ENCODE data around the gene ENOX1. TPM values are rescaled to one million over a fixed set of nuclear protein-coding genes. Genes with fewer than 3 reads are reported as not detected.

The ENOX1 gene
- total RNA-seq, 2 experiments from 2014 or later, result 2.4 TPM; not detected in 1

DNA sequence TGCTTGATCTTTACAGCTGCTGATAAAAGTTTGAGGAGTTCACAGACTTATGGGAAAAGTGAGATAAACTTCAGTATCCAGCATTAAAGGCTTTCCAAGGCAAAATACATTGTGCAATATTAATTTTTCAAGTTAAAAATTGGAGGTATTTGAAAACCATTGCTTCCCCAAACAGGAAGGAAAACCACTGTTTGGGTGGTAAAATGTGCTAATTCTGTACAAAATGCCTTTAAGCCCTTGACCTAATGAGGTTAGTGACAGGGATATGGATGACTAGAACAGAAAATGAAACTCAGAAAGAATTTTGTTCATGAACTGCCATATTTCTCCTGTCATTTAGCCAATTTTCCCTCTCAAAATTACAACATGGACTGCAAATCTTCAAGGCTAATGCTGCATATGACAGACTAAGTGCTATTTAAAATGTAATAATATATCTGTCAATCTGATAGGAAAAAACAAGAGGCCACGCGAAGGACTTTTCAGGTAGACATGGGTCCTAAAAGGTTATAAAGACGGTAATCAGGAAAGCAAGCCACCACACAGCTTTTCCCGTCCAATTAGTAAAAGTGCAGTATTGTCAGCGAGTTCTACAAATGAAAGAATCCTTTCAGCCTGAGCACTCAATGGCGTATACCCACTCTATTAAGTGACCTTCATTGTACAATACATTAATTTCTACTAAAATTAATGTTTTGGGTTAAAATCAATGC, 212.8 kb downstream of the ENOX1 start:
- Mint-ChIP-seq H3K27me3 (peaks cover 34% of the 10 kb centered on the region), H3K27ac (no peak overlapping the region), H3K4me3 (no peak overlapping the region), H3K36me3 (peaks cover 1% of the 10 kb centered on the region), H3K9me3 (ENCODE audit: low read depth) (peaks cover 3% of the 10 kb centered on the region), H3K4me1 (peaks cover 10% of the 10 kb centered on the region)
- CTCF ChIA-PET, result no interaction called here
- no peak for DNase-seq
- no peak for ATAC-seq

DNA sequence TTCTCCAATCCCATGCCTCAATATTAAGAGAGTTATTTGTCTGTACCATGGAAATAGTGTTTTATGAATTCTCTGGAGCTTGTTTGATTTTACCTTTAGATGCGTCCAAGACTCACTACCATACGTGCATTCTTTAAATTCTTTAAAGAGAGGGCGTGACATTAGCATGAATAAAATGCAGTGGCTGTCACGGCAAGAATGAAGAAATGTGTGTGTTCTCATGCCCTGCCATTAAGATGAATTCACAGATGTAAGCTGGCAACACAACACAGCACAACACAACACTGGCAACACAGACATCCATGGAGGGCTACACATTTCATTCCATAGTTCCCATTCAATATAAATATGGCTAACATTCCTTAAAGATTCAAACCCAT, 213.4 kb downstream of the ENOX1 start:
- no peak overlapping the region for H3K4me3 Mint-ChIP-seq
- no peak overlapping the region for H3K27ac Mint-ChIP-seq
- no peak for ATAC-seq
- H3K36me3 Mint-ChIP-seq, result peaks cover 1% of the 10 kb centered on the region
- H3K4me1 Mint-ChIP-seq, result peaks cover 10% of the 10 kb centered on the region
- H3K27me3 Mint-ChIP-seq, result peaks cover 36% of the 10 kb centered on the region
- H3K9me3 Mint-ChIP-seq (ENCODE audit: low read depth), result peaks cover 3% of the 10 kb centered on the region
- CTCF ChIA-PET, result no interaction called here
- DNase-seq, result no peak

DNA sequence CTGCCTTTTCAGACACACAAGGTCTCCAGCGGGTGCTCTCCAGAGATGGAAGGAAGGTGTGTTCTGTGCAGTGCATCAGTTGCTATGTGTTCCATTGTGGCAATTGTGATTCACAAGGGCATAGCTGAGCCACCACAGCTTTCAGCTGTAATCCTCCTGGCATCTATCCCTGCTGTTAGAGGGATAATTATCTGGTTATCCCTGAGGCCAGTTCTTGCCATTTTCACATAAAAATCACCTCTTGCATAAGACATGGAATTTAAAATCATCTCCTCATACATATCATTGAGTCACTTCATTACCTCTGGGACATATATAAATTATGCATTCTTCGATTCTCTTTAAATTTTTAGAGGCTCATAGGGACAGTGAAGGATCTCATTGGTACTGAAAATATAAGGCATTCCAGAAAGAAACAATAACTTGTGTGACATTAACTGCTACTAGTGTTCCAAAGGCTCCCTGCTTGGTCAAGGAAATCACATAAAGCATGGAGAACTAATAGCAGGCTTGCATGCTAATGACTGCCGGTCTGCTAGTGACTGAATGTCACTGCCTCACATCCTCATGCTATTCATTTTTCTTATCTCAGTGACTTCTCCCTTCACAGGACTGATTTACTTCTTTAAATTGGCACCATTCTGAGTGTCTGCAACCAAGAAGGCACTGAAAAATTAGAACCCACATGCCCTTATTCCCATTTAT, 214.0 kb downstream of the ENOX1 start:
- H3K4me1 Mint-ChIP-seq, result peaks cover 10% of the 10 kb centered on the region
- no peak overlapping the region for H3K27ac Mint-ChIP-seq
- peaks cover 38% of the 10 kb centered on the region for H3K27me3 Mint-ChIP-seq

DNA sequence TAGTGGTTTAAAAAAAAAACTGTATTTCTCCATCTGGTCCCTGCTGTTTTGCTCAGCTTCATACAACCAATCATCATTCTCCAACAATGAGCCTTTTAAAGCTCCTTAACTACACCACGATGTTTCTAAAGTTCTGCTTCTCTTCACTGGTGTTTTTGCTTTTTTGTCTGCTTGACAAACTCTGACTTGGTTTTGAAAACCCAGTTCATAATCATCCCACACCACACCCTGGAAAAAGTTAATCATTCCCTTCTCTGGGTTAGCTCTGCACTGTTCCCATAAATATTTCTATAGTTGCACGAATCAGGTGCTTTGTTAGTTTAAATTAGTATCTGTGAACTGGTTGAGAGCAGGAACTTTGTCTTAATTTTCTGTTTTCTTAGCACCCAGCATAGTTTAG, 217.1 kb downstream of the ENOX1 start:
- Mint-ChIP-seq H3K4me1 (peaks cover 9% of the 10 kb centered on the region), H3K27ac (no peak overlapping the region), H3K4me3 (no peak overlapping the region), H3K36me3 (no peaks in the 10 kb centered on the region), H3K27me3 (peaks cover 43% of the 10 kb centered on the region), H3K9me3 (ENCODE audit: low read depth) (no peaks in the 10 kb centered on the region)
- CTCF ChIA-PET, result no interaction called here
- ATAC-seq (no peak), DNase-seq (no peak)

More for the DNA sequence above, 214.0 kb downstream of the ENOX1 start:
- no peak overlapping the region for H3K4me3 Mint-ChIP-seq
- no peak for ATAC-seq
- CTCF ChIA-PET, result no interaction called here
- H3K36me3 Mint-ChIP-seq, result peaks cover 1% of the 10 kb centered on the region
- no peak for DNase-seq
- H3K9me3 Mint-ChIP-seq (ENCODE audit: low read depth), result peaks cover 3% of the 10 kb centered on the region

DNA sequence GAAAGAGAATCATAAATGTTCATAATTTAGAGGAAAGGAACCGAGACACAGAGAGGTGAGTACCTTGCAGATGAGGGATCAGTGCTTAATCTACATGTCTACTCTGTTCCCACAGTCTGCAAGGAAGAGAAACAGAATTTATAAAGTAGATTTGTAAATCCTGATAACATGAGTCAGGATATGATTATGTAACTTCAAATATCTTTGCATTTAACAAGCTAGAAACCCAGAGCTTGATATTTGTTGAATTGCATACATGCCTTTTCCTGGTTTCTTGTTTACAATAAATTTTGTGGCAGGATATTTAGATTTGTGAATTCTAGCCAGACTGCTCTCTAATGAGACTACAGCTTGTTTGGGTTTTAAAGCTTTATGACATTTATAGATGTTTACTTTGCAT, 219.2 kb downstream of the ENOX1 start:
- H3K27ac Mint-ChIP-seq, result no peak overlapping the region

DNA sequence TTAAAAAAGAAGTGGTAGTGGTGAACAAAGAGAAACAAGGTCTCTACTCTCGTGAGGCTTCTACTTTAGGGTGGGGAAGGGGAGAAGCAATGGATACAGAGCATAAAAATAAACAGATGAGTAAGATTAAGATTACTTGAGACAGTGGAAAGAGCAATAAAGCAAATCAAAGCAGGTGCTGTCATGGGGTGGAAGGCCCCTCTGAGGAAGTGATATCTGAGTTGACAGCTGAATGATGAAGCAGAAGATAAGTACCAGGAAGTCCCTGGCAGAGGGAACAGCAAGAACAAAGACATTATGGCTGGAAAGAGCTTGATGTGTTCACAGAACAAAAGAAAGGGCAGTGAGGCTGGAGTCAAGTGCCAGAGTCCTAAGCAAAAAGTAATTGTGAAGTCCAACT, 221.8 kb downstream of the ENOX1 start:
- no peaks in the 10 kb centered on the region for H3K36me3 Mint-ChIP-seq
- CTCF ChIA-PET, result no interaction called here
- H3K27ac Mint-ChIP-seq, result peak overlapping the region; percentile 8
- ATAC-seq, result no peak
- H3K9me3 Mint-ChIP-seq (ENCODE audit: low read depth), result no peaks in the 10 kb centered on the region
- no peaks in the 10 kb centered on the region for H3K4me1 Mint-ChIP-seq
- H3K27me3 Mint-ChIP-seq, result peaks cover 41% of the 10 kb centered on the region
- H3K4me3 Mint-ChIP-seq, result no peak overlapping the region
- no peak for DNase-seq

More for the DNA sequence above, 219.2 kb downstream of the ENOX1 start:
- DNase-seq (no peak), ATAC-seq (no peak)
- Mint-ChIP-seq H3K9me3 (ENCODE audit: low read depth) (no peaks in the 10 kb centered on the region), H3K4me3 (no peak overlapping the region), H3K4me1 (no peaks in the 10 kb centered on the region), H3K27me3 (peaks cover 47% of the 10 kb centered on the region), H3K36me3 (no peaks in the 10 kb centered on the region)
- CTCF ChIA-PET, result no interaction called here

DNA sequence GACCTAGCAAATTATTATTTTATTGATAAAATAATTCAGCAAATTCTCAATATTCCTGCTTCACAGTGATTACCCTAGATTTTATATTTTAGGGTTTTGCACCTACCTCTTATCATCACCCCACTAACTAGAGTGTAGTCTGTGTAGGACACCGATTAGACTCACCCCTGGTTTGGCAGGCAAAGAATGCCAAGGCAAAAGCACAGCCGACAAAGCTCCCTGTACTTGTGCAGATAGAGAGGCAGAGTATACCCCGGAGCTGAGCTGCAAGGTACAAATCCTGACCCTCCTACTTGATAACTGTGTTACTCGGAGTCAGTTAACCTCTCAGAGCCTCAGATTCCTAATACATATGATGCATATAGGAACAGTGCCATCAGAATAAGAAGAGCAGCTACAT, 225.7 kb downstream of the ENOX1 start:
- H3K4me3 Mint-ChIP-seq, result no peak overlapping the region
- ATAC-seq, result no peak
- DNase-seq, result no peak
- CTCF ChIA-PET, result no interaction called here
- H3K36me3 Mint-ChIP-seq, result no peaks in the 10 kb centered on the region
- peaks cover 41% of the 10 kb centered on the region for H3K27me3 Mint-ChIP-seq
- H3K27ac Mint-ChIP-seq, result no peak overlapping the region
- H3K4me1 Mint-ChIP-seq, result no peaks in the 10 kb centered on the region
- no peaks in the 10 kb centered on the region for H3K9me3 Mint-ChIP-seq (ENCODE audit: low read depth)

DNA sequence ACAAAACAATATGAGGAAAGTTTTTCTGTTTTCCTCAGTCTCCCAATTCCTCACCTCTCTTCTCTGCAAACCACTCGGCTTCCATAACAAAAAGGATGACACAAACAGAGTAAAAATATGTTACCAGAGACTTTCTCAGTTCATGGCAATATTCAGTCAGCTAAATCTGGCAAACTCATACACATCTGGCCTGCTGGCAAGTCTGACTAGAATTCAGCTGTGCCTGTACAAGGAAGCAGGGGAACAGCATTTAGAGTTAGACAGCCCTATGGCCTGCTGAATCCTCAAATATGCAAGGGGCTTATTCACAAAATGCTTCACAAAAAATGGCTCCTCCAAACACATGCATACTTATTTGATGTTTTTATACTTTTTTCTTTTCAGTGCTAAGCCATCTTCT, 227.8 kb downstream of the ENOX1 start:
- Mint-ChIP-seq H3K27ac (no peak overlapping the region), H3K4me1 (no peaks in the 10 kb centered on the region), H3K4me3 (no peak overlapping the region), H3K27me3 (peaks cover 37% of the 10 kb centered on the region), H3K36me3 (no peaks in the 10 kb centered on the region), H3K9me3 (ENCODE audit: low read depth) (no peaks in the 10 kb centered on the region)
- no peak for ATAC-seq
- DNase-seq, result no peak
- CTCF ChIA-PET, result no interaction called here

DNA sequence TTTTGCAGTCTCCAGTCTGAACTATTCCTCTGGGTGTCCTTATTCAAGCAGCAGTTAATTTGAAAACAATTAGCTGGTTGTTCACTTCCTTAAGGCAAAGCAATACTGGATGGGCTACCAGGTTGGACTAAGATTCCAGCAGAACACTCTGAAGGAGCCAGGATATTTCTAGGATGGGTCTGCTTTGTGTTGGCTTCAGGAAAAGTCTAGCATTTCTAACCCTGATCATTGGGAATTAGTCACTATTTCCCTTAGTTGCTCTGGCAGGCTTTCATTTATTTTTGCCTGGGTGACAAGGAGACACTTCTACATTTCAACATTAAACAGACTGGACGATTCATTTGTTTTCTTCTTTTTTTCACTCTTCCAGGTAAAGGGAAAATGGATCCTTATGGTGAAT, 228.4 kb downstream of the ENOX1 start:
- DNase-seq (no peak), ATAC-seq (no peak)
- H3K4me1 Mint-ChIP-seq, result no peaks in the 10 kb centered on the region
- no peaks in the 10 kb centered on the region for H3K36me3 Mint-ChIP-seq
- peaks cover 37% of the 10 kb centered on the region for H3K27me3 Mint-ChIP-seq
- H3K27ac Mint-ChIP-seq, result no peak overlapping the region
- no peaks in the 10 kb centered on the region for H3K9me3 Mint-ChIP-seq (ENCODE audit: low read depth)
- CTCF ChIA-PET, result no interaction called here
- no peak overlapping the region for H3K4me3 Mint-ChIP-seq

DNA sequence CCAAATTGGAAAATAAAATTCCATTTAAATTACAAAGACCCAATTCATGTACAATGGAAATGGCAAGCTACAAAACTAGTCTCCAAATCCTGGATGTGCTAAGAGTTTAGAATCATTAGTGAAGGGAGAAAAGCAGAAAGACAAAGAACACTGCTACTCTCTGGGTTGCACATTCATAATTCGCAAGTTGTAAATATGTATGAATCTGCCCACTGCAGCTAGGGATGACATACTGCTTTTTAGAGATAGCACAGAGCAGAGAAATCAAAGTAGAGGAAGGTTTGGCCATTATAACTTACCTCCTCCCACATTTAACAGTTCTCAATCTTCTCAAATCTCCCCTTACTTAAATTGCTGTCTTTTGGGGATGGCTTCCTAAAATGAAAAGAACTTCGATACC, 231.1 kb downstream of the ENOX1 start:
- H3K27ac Mint-ChIP-seq, result no peak overlapping the region
- no peaks in the 10 kb centered on the region for H3K4me1 Mint-ChIP-seq
- DNase-seq, result no peak
- no peaks in the 10 kb centered on the region for H3K36me3 Mint-ChIP-seq
- peaks cover 27% of the 10 kb centered on the region for H3K27me3 Mint-ChIP-seq
- no peaks in the 10 kb centered on the region for H3K9me3 Mint-ChIP-seq (ENCODE audit: low read depth)
- no peak for ATAC-seq
- no peak overlapping the region for H3K4me3 Mint-ChIP-seq
- CTCF ChIA-PET, result interaction anchor here (1.4 kb wide), 1 partner anchor 15 kb away, joined by 3 read pairs; no protein-coding TSS in a partner anchor

DNA sequence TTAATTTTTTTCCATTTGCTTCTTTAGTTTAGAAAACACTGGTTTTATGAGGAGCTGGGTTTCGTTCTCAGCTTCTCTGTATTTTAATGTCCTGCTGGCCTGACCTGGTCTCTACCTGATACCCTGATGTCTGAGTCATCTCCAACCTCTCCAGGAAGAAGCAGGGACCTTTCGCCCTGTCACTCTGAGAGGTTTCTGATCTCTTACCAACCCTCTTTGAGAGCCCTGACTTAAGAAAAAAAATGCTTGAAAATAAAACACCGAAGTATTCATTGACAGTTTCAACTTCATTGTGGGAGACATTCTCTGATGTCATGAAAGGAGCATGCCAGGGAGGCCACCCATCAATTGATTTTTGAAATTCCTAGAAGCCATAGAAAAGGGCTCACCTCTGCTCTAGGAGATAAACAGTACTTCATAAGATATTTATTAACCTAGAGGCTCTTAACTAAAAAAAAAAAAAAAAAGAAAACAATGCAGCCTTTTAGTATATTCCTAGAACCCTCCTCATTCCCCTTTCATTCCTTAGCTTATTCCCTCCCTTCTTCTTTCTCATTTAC, 234.8 kb downstream of the ENOX1 start:
- Mint-ChIP-seq H3K4me3 (no peak overlapping the region), H3K27me3 (peaks cover 20% of the 10 kb centered on the region), H3K36me3 (no peaks in the 10 kb centered on the region), H3K9me3 (ENCODE audit: low read depth) (no peaks in the 10 kb centered on the region), H3K27ac (no peak overlapping the region), H3K4me1 (peaks cover 3% of the 10 kb centered on the region)
- ATAC-seq, result no peak
- no peak for DNase-seq
- CTCF ChIA-PET, result no interaction called here

DNA sequence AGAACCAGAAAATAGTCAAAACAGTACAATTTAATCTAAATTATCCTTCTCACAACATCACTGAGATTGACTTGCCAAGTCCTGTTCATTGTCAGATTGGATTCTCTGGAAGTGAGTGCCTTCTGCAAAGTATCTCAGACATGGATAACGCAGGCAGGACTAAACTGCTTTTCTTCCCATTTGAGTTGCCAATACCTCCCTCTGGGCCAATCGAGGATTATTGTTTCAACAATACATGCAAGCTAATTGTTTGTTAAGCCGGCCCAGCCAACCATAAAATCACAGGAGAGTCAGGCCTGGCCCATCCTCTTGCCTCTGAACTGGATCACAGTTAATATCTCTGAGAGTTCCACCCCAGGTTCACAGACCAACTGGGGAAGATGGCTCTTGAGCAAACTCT, 240.0 kb downstream of the ENOX1 start:
- no peak overlapping the region for H3K4me3 Mint-ChIP-seq
- DNase-seq (no peak), ATAC-seq (no peak)
- H3K36me3 Mint-ChIP-seq, result no peaks in the 10 kb centered on the region
- CTCF ChIA-PET, result no interaction called here
- H3K4me1 Mint-ChIP-seq, result peaks cover 3% of the 10 kb centered on the region
- H3K9me3 Mint-ChIP-seq (ENCODE audit: low read depth), result no peaks in the 10 kb centered on the region
- no peak overlapping the region for H3K27ac Mint-ChIP-seq
- peaks cover 12% of the 10 kb centered on the region for H3K27me3 Mint-ChIP-seq

DNA sequence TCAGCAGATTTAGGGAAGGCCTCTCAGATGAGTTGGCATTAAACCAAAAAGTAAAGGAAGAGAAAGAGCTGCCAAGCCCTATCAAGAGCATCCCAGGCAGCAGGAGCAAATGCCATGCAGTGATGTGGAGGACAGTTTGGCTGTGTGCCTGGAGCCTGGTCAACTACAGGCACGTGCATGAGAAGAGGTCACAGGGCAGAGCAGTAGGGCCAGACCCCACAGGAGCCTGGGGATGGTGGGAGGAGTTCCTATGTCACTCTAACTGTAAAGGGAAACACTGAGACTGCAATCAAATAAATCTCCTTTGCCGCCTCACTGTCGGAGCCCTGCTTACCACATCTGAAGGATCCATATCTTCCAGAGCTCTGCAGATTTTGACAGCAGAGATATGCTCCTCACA, 240.5 kb downstream of the ENOX1 start:
- ATAC-seq (no peak), DNase-seq (no peak)
- H3K4me3 Mint-ChIP-seq, result no peak overlapping the region
- H3K27me3 Mint-ChIP-seq, result peaks cover 12% of the 10 kb centered on the region
- CTCF ChIA-PET, result no interaction called here
- no peak overlapping the region for H3K27ac Mint-ChIP-seq
- no peaks in the 10 kb centered on the region for H3K36me3 Mint-ChIP-seq
- H3K9me3 Mint-ChIP-seq (ENCODE audit: low read depth), result no peaks in the 10 kb centered on the region
- peaks cover 3% of the 10 kb centered on the region for H3K4me1 Mint-ChIP-seq

DNA sequence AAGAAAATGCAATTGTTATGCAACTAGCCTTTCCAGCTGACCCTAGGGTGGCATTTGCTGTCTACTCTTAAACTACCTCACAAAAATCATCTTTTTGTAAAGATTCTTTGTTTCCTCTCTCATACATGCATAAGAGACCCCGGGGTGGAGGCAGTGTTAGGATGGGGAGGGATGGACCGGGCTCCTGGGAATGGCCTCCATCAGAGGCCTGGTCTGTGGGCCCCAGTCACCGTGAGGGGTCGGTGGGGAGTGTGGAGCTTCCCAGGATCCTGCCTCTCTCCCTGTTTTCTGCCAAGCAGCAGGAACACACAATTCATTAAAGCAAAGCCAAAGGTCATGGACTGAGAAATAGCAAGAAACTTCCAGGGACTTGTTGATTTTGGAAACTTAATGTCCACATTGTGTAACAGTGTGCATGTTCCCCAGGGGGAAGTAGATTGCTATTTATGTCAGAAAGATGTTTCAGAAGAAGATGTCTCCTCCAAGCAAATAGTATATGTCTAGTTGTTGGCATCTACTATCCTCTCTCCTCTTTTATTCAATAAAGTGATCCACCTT, 241.4 kb downstream of the ENOX1 start:
- H3K4me3 Mint-ChIP-seq, result no peak overlapping the region
- no peaks in the 10 kb centered on the region for H3K36me3 Mint-ChIP-seq
- H3K27ac Mint-ChIP-seq, result no peak overlapping the region
- no peak for ATAC-seq
- CTCF ChIA-PET, result no interaction called here
- no peaks in the 10 kb centered on the region for H3K9me3 Mint-ChIP-seq (ENCODE audit: low read depth)
- no peak for DNase-seq
- peaks cover 3% of the 10 kb centered on the region for H3K4me1 Mint-ChIP-seq
- H3K27me3 Mint-ChIP-seq, result peaks cover 8% of the 10 kb centered on the region
